Activated T-cell treated with anti-CD3 and anti-CD28 coated beads, Interleukin-2, amount 50 U/mL, for 72 hours (primary cell): ENCODE results near the gene FIZ1. TPM values are rescaled to one million over a fixed set of nuclear protein-coding genes. Genes with fewer than 3 reads are reported as not detected.

Experiments
- ATAC-seq, 2 donors: fragments of 150-1000 bp; cut with Tn5 transposase; replicated peaks in 1 of 2; 2 replicates each; pipeline ENCODE4 v1.10.0; 2021; ENCODE audit warnings: moderate library complexity in 2 of 2, mild to moderate bottlenecking in 1 of 2
- DNase-seq, 2 donors: peaks; one replicate each; pipeline ENCODE4 v3.0.0; 2021 to 2022; ENCODE audit warnings: mixed read lengths in 1 of 2
- H3K27ac Mint-ChIP-seq: one replicate; pipeline ENCODE4 v1.8.0; 2022; ENCODE audit warnings: mild to moderate bottlenecking, moderate library complexity, mixed read lengths
- H3K27me3 Mint-ChIP-seq: one replicate; pipeline ENCODE4 v1.8.0; 2022; ENCODE audit warnings: low read depth, mixed read lengths
- H3K36me3 Mint-ChIP-seq, 2 donors: one replicate each; pipeline ENCODE4 v1.8.0; 2022; ENCODE audit warnings: mixed read lengths in 2 of 2, mild to moderate bottlenecking in 1 of 2; ENCODE audit not compliant: insufficient read depth in 2 of 2
- H3K4me1 Mint-ChIP-seq: one replicate; pipeline ENCODE4 v1.8.0; 2022; ENCODE audit warnings: low read depth, mixed read lengths
- H3K4me3 Mint-ChIP-seq, 2 donors: one replicate each; pipeline ENCODE4 v1.8.0; 2022; ENCODE audit warnings: mild to moderate bottlenecking in 2 of 2, mixed read lengths in 2 of 2, moderate library complexity in 2 of 2
- H3K9me3 Mint-ChIP-seq, 2 donors: one replicate each; pipeline ENCODE4 v1.8.0; 2022; ENCODE audit warnings: mixed read lengths in 2 of 2
- total RNA-seq, 2 donors: library from RNA; stranded (reverse); gene quantifications; one replicate each; pipeline ENCODE4 v1.2.3, GENCODE V29; 2022

The FIZ1 gene
- total RNA-seq, 2 donors from 2014 or later, result 16.2 to 17.3 TPM

DNA sequence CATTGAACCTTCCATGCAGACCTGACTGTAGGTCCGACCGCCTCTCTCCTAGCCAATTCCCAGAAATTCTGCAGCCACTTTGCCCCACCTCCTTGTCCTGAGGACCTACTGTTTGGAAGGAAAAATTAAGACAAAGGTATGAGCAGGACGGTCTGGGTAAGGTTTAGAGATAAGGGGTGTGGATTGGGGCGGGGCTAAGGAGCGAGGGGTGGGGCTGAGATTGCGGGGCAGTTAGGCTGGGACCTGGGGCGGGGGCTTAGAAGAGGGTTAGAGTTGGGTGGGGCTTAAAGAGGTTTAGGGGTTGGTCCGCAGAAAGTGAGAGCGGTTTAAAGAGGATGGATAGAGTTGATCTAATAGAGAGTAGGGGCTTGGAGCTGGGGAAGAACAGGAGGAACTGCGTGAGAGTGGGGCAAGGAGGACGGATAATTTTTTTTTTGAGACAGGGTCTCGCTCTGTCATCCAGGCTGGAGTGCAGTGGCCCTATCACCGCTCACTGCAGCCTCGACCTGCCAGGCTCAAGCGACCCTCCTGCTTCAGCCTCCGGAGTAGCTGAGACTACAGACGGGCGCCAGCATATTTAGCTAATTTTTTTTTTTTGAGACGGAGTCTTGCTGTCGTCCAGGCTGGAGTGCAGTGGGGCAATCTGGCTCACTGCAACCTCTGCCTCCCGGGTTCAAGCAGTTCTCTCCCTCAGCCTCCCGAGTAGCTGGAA, 4.4 kb upstream of the FIZ1 start:
- H3K27ac Mint-ChIP-seq, result no peak overlapping the region
- H3K4me1 Mint-ChIP-seq, result peaks cover 55% of the 10 kb centered on the region

DNA sequence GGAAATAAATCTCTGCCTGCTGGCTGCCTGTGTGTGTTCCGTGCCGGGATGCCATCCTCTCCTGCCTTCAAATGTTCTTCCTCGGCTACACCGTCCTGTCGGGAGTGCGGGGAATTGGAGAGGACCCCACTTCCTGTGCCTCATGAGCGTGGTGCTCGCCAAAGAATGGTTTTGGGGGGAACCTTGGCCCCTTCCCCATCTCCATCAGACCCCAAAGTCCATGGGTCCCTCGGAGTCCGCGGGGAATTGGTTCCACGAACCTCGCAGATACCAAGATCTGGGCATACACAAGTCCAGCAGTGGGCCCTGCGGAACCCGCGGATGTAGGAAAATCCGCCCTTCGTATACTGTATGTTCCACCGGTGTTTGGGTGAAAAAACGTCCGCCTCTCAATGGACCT, 3.8 kb upstream of the FIZ1 start:
- peaks cover 11 to 13% of the 10 kb centered on the region in 2 donors for H3K36me3 Mint-ChIP-seq
- H3K4me1 Mint-ChIP-seq, result peaks cover 60% of the 10 kb centered on the region
- no peaks in the 10 kb centered on the region for H3K9me3 Mint-ChIP-seq
- H3K27ac Mint-ChIP-seq, result no peak overlapping the region
- DNase-seq (no peak), ATAC-seq (no peak)
- peak overlapping the region; percentile 50 to 86 for H3K4me3 Mint-ChIP-seq
- H3K27me3 Mint-ChIP-seq, result no peaks in the 10 kb centered on the region

More for the DNA sequence above, 4.4 kb upstream of the FIZ1 start:
- H3K27me3 Mint-ChIP-seq, result no peaks in the 10 kb centered on the region
- no peak for ATAC-seq
- no peak for DNase-seq
- peak overlapping the region; percentile 50 to 86 for H3K4me3 Mint-ChIP-seq
- H3K36me3 Mint-ChIP-seq, result peaks cover 11 to 16% of the 10 kb centered on the region in 2 donors
- no peaks in the 10 kb centered on the region for H3K9me3 Mint-ChIP-seq

- Mint-ChIP-seq H3K36me3 (peaks cover 9 to 13% of the 10 kb centered on the region in 2 donors), H3K27ac (no peak overlapping the region), H3K27me3 (no peaks in the 10 kb centered on the region), H3K4me3 (peak overlapping the region in 1 of 2 donors; percentile 89), H3K4me1 (peaks cover 55% of the 10 kb centered on the region), H3K9me3 (no peaks in the 10 kb centered on the region)
- no peak for ATAC-seq
- DNase-seq, result no peak
Measured at GRCh38 chr19:55602104-55603001, 3.0 kb upstream of the FIZ1 start.

- Mint-ChIP-seq H3K4me1 (peaks cover 43% of the 10 kb centered on the region), H3K27ac (peak overlapping the region; percentile 97), H3K4me3 (peak overlapping the region; percentile 89 to 97), H3K9me3 (no peaks in the 10 kb centered on the region), H3K27me3 (no peaks in the 10 kb centered on the region), H3K36me3 (peaks cover 9 to 18% of the 10 kb centered on the region in 2 donors)
- DNase-seq, result no peak
- ATAC-seq, result no peak
Measured at GRCh38 chr19:55601084-55601483, 1.8 kb upstream of the FIZ1 start.

- Mint-ChIP-seq H3K27ac (peak overlapping the region; percentile 97), H3K27me3 (no peaks in the 10 kb centered on the region), H3K4me3 (peak overlapping the region; percentile 89 to 97), H3K9me3 (peaks cover 0 to 1% of the 10 kb centered on the region in 2 donors), H3K36me3 (peaks cover 8 to 17% of the 10 kb centered on the region in 2 donors), H3K4me1 (peaks cover 40% of the 10 kb centered on the region)
- DNase-seq (no peak), ATAC-seq (no peak)
Measured at GRCh38 chr19:55600662-55601028, 1.3 kb upstream of the FIZ1 start.

DNA sequence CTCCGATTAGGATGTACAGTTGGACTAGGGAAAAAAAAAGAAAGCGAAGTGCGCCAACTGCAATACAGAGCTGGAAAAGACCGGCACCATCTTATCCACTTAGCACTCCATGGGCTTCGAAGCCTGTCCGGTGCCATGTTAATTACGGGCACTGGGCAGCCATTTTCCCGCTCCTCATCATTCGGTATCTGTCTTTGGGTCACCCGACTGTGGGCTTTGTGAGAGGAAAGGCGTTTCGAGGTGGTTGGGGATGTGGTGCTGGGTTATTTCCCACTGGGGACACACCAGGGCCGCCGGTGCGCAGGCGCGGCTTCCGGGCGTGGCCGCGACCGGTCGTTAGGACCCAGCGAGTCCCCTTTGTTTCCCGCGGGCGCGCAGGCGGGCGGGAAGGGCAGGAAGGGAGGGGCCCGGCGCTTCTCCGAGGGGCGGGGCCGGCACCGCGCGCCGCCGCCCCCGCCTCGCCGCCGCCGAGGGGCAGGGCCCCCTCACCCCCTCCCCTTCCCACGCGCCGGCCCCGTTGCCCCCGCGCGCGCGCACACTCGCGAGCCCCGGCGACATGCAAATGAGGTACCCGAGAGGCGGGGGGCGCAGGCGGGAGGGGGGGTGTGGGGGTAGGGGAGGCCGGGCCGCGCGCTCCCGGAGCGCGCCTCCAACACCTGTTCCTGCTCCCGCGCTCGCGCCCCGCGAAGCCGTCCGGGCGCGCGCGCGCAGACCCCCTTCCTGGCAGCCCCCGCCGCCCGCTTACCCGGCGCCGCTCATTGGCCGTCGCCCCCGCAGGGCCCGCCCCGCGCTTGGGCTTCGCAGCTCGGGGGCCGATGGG, 735 bp upstream of the FIZ1 start, which contains the start of gene ZNF524:
ZNF524 (plus strand) TSS at position 447 of the 820 bp plus-strand sequence. CDS start 1,825 bp downstream, outside the sequence.
- DNase-seq, result peak; percentile 86 to 89
- Mint-ChIP-seq H3K27ac (peak within 1 kb of the TSS; percentile 97), H3K36me3 (peaks cover 14 to 22% of the 10 kb centered on the region in 2 donors), H3K27me3 (no peaks in the 10 kb centered on the region), H3K4me3 (peak within 1 kb of the TSS; percentile 89 to 97), H3K9me3 (peaks cover 0 to 1% of the 10 kb centered on the region in 2 donors), H3K4me1 (peaks cover 40% of the 10 kb centered on the region)
- ATAC-seq, result peak; percentile 66 to 67

GRCh38 chr19:55598719-55599467, 424 bp downstream of the FIZ1 start:
- ATAC-seq, result peak; percentile 73 to 76
- Mint-ChIP-seq H3K27ac (peak overlapping the region; percentile 90), H3K27me3 (no peaks in the 10 kb centered on the region), H3K9me3 (peaks cover 1 to 3% of the 10 kb centered on the region in 2 donors), H3K36me3 (peaks cover 17 to 27% of the 10 kb centered on the region in 2 donors), H3K4me1 (peaks cover 30% of the 10 kb centered on the region), H3K4me3 (peak overlapping the region; percentile 89 to 91)
- DNase-seq, result peak; percentile 95 to 98

DNA sequence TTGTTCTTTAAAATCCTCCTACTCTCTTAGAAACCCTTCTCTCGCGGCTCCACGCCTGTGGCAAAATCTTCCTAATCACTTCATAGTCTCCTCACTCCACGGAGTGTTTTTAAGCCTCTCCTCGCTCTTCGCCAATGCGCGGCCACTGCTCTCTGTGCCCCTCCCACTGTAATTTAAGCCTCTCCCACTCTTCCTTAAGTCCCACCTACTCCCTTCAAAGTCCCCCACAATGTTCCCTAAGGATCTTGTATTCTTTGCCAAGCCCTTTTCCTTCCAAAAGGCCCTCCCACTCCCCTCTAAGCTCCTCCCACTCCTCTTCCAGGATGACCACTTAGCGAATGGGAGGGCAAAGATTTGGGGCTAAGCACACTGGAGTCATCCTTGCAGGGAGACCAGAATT, 1.3 kb downstream of the FIZ1 start:
- Mint-ChIP-seq H3K4me1 (peaks cover 24% of the 10 kb centered on the region), H3K27ac (no peak overlapping the region), H3K4me3 (no peak overlapping the region), H3K36me3 (peaks cover 17 to 23% of the 10 kb centered on the region in 2 donors), H3K9me3 (peaks cover 1 to 3% of the 10 kb centered on the region in 2 donors), H3K27me3 (no peaks in the 10 kb centered on the region)
- ATAC-seq (no peak), DNase-seq (no peak)

- no peak for DNase-seq
- Mint-ChIP-seq H3K9me3 (peaks cover 1 to 3% of the 10 kb centered on the region in 2 donors), H3K27ac (no peak overlapping the region), H3K36me3 (peaks cover 17 to 23% of the 10 kb centered on the region in 2 donors), H3K4me1 (peaks cover 24% of the 10 kb centered on the region), H3K4me3 (no peak overlapping the region), H3K27me3 (no peaks in the 10 kb centered on the region)
- ATAC-seq, result no peak
Measured at GRCh38 chr19:55597501-55597921, 1.8 kb downstream of the FIZ1 start.

DNA sequence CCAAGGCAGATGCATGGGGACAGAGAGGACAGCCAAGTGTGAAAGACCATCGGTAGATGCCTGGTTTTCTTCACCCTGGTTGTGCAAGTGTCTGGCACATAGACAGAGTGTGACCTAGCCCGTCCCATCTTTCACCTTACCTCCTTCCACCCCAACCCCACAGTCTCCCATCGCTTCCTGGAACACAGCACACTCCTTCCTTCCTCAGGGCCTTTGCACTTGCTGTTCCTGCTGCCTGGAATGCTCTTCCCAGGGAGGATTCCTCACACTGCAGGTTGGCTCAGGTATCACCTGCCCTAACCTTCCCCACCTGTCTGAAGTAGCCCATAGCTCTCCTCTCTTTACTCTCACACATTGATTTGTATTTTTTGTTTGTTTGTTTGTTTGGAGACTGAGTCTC, 3.0 kb downstream of the FIZ1 start:
- H3K36me3 Mint-ChIP-seq, result peaks cover 17 to 23% of the 10 kb centered on the region in 2 donors
- ATAC-seq (no peak), DNase-seq (no peak)
- H3K4me3 Mint-ChIP-seq, result no peak overlapping the region
- H3K27ac Mint-ChIP-seq, result no peak overlapping the region
- H3K9me3 Mint-ChIP-seq, result peaks cover 1 to 3% of the 10 kb centered on the region in 2 donors
- no peaks in the 10 kb centered on the region for H3K27me3 Mint-ChIP-seq
- peaks cover 17% of the 10 kb centered on the region for H3K4me1 Mint-ChIP-seq

DNA sequence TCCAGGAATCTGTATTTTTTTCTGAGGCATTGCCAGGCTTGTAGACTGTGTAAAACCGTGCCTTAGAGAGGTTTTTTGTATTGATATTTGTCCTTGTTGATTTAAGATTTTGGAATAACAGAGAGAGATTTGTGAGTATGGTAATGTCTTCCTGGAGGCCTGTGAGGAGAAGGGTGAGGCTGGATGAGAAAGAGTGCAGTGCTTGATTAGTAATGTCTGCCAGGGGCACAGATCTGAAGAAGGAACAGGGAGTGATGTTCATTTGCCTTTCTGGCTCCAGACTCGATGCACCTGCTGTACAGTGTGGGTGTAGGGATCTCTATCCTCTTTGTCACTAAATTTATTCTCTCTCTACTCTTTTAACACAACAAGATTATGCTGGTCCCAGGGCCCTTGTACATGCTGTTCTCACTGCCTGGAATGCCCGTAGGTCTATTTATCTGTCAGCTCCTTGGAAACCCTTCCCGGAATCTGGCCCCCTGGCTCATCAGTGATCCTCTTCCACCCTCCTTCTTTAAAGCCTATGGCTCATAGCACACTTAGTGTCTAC, 4.2 kb downstream of the FIZ1 start:
- ATAC-seq (no peak), DNase-seq (no peak)
- Mint-ChIP-seq H3K27ac (no peak overlapping the region), H3K4me1 (peaks cover 13% of the 10 kb centered on the region), H3K36me3 (peaks cover 14 to 23% of the 10 kb centered on the region in 2 donors), H3K27me3 (no peaks in the 10 kb centered on the region), H3K9me3 (peaks cover 1 to 3% of the 10 kb centered on the region in 2 donors), H3K4me3 (no peak overlapping the region)
